Daoy (cell line): ENCODE measurements around the gene NLRP7. TPM values are rescaled to one million over a fixed set of nuclear protein-coding genes. Genes with fewer than 3 reads are reported as not detected.

ENCODE experiments used
- DNase-seq: peaks from one replicate; pipeline ENCODE4 v3.0.0-alpha.2; 2015; ENCODE audit warnings: low read depth
- total RNA-seq: library from RNA; depleted of rRNA; stranded (reverse); fragments of >200 nt; shearing (Covaris generic); gene quantifications from 2 replicates; pipeline ENCODE4 v1.2.3, GENCODE V29; 2014; rRNA removed

NLRP7 gene
- total RNA-seq, 1 experiment from 2014 or later = not detected

DNA sequence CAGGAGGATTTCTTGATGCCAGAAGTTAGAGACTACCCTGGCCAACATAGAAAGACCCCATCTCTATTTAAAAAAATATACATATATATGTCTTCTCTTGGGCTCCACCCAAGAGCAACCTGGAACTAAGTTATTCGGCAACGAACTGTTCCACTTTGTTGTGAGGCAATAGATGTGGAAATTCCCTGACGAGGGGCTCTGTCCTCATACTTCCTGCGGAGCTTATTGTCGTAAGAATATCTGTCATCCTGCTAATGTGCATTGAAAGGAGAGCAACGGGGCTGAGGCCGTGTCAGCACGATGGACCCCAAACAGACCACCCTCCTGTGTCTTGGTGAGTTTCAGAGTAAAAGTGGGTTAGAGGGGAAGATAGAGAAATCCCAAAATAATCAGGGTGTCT is 73.3 kb downstream of the NLRP7 start, which contains the start of gene FCAR:
TSS of gene FCAR (plus strand) at position 246 of the 400 bp plus-strand sequence. CDS start at position 301, 55 bp downstream.
- DNase-seq = no peak

Other genes with a start within 250 kb of the NLRP7 start
- not detected in 2 replicates for gene KIR3DL3, start 223.1 kb downstream of the NLRP7 start, total RNA-seq
- gene KIR2DL3, start 209.0 kb downstream of the NLRP7 start, total RNA-seq = not detected in 2 replicates
- gene KIR2DL1, start 177.7 kb downstream of the NLRP7 start, total RNA-seq = not detected in 2 replicates
- gene KIR2DL4, start 143.9 kb downstream of the NLRP7 start, total RNA-seq = not detected in 2 replicates
- gene KIR3DL1, start 131.1 kb downstream of the NLRP7 start, total RNA-seq = not detected in 2 replicates
- gene KIR2DS4, start 114.9 kb downstream of the NLRP7 start, total RNA-seq = not detected in 2 replicates
- not detected in 2 replicates for gene KIR3DL2, start 97.1 kb downstream of the NLRP7 start, total RNA-seq
- not detected in 2 replicates for gene FCAR, start 73.3 kb downstream of the NLRP7 start, total RNA-seq
- gene NCR1, start 41.4 kb downstream of the NLRP7 start, total RNA-seq = 0.17 and 5.4 TPM in 2 replicates
- 0.11 TPM in 1 of 2 replicates, not detected in the other for gene NLRP2, start 18.8 kb upstream of the NLRP7 start, total RNA-seq
- gene GP6, start 90.7 kb upstream of the NLRP7 start, total RNA-seq = 0.91 TPM in 1 of 2 replicates, not detected in the other
- 14.1 and 17.0 TPM in 2 replicates for gene RDH13, start 115.6 kb upstream of the NLRP7 start, total RNA-seq
- gene EPS8L1, start 128.3 kb upstream of the NLRP7 start, total RNA-seq = 1.6 and 4.9 TPM in 2 replicates
- 41.5 and 44.2 TPM in 2 replicates for gene PPP1R12C, start 170.1 kb upstream of the NLRP7 start, total RNA-seq
- gene TNNT1, start 201.7 kb upstream of the NLRP7 start, total RNA-seq = 22.5 and 23.9 TPM in 2 replicates
- gene TNNI3, start 210.2 kb upstream of the NLRP7 start, total RNA-seq = 0.80 TPM in 1 of 2 replicates, not detected in the other
- gene DNAAF3, start 219.1 kb upstream of the NLRP7 start, total RNA-seq = 3.1 and 7.1 TPM in 2 replicates
- 0.12 TPM in 1 of 2 replicates, not detected in the other for gene SYT5, start 232.8 kb upstream of the NLRP7 start, total RNA-seq